ENCODE data around the gene PRICKLE2.

PRICKLE2 gene

GRCh38 chr3:64129581-64129980 is 95.7 kb downstream of the PRICKLE2 start:
- DNase-seq (no peak), ATAC-seq (no peak)

GRCh38 chr3:64129106-64129505 is 96.2 kb downstream of the PRICKLE2 start:
- ATAC-seq (no peak), DNase-seq (no peak)

GRCh38 chr3:64125561-64125960 is 99.7 kb downstream of the PRICKLE2 start:
- DNase-seq (no peak), ATAC-seq (no peak)

- DNase-seq (no peak), ATAC-seq (no peak)
Measured at GRCh38 chr3:64123931-64124330, 101.3 kb downstream of the PRICKLE2 start.

GRCh38 chr3:64122476-64122875 is 102.8 kb downstream of the PRICKLE2 start:
- DNase-seq (no peak), ATAC-seq (no peak)

GRCh38 chr3:64121750-64122311 is 103.4 kb downstream of the PRICKLE2 start:
- no peak for ATAC-seq

GRCh38 chr3:64120876-64121275 is 104.4 kb downstream of the PRICKLE2 start:
- ATAC-seq (no peak), DNase-seq (no peak)

More at GRCh38 chr3:64121750-64122311, 103.4 kb downstream of the PRICKLE2 start:
- no peak for DNase-seq

GRCh38 chr3:64117483-64117882 is 107.8 kb downstream of the PRICKLE2 start:
- DNase-seq, result no peak
- ATAC-seq, result no peak

- ATAC-seq, result no peak
- DNase-seq, result no peak
Measured at GRCh38 chr3:64114651-64115050, 110.6 kb downstream of the PRICKLE2 start.

- ATAC-seq (no peak), DNase-seq (no peak)
Measured at GRCh38 chr3:64111872-64112271, 113.4 kb downstream of the PRICKLE2 start.

GRCh38 chr3:64111083-64111482 is 114.2 kb downstream of the PRICKLE2 start:
- no peak for DNase-seq
- no peak for ATAC-seq

- DNase-seq, result no peak
- no peak for ATAC-seq
Measured at GRCh38 chr3:64110071-64110470, 115.2 kb downstream of the PRICKLE2 start.

GRCh38 chr3:64109438-64109837 is 115.8 kb downstream of the PRICKLE2 start:
- ATAC-seq (no peak), DNase-seq (no peak)

GRCh38 chr3:64108784-64109317 is 116.4 kb downstream of the PRICKLE2 start:
- DNase-seq (no peak), ATAC-seq (no peak)

- ATAC-seq, result no peak
- DNase-seq, result no peak
Measured at GRCh38 chr3:64108231-64108630, 117.0 kb downstream of the PRICKLE2 start.

- ATAC-seq, result no peak
- DNase-seq, result no peak
Measured at GRCh38 chr3:64107190-64107589, 118.1 kb downstream of the PRICKLE2 start.

- ATAC-seq, result no peak
Measured at GRCh38 chr3:64105816-64106215, 119.5 kb downstream of the PRICKLE2 start.

GRCh38 chr3:64104691-64105111 is 120.6 kb downstream of the PRICKLE2 start:
- no peak for DNase-seq
- no peak for ATAC-seq

More at GRCh38 chr3:64105816-64106215, 119.5 kb downstream of the PRICKLE2 start:
- no peak for DNase-seq

GRCh38 chr3:64104006-64104405 is 121.3 kb downstream of the PRICKLE2 start:
- ATAC-seq (no peak), DNase-seq (no peak)

GRCh38 chr3:64103131-64103530 is 122.1 kb downstream of the PRICKLE2 start:
- ATAC-seq, result no peak
- DNase-seq, result no peak

GRCh38 chr3:64102147-64102546 is 123.1 kb downstream of the PRICKLE2 start:
- ATAC-seq (no peak), DNase-seq (no peak)

- no peak for ATAC-seq
- DNase-seq, result no peak
Measured at GRCh38 chr3:64099316-64099715, 126.0 kb downstream of the PRICKLE2 start.

GRCh38 chr3:64098670-64099069 is 126.6 kb downstream of the PRICKLE2 start:
- no peak for ATAC-seq
- no peak for DNase-seq

GRCh38 chr3:64097920-64098319 is 127.3 kb downstream of the PRICKLE2 start:
- no peak for ATAC-seq
- DNase-seq, result no peak

Data from stimulated activated naive CD8-positive, alpha-beta T cell treated with anti-CD3 and anti-CD28 coated beads, Interleukin-15, Interleukin-2, amounts not matched to agents 100 U/mL and 50 U/mL, for 24 hours (primary cell).